Muscle of leg (tissue), 11 donors: ENCODE results near the gene PSAPL1. TPM values are rescaled to one million over a fixed set of nuclear protein-coding genes. Genes with fewer than 3 reads are reported as not detected.

ENCODE experiments used
- DNase-seq: peaks from one replicate; pipeline ENCODE4 v3.0.0; 2013
- H3K27ac ChIP-seq: one replicate; pipeline ENCODE4 v1.5.1; 2013; ENCODE audit warnings: mild to moderate bottlenecking, low read length, control low read depth
- H3K27me3 ChIP-seq: one replicate; pipeline ENCODE4 v1.6.1; 2013; ENCODE audit warnings: low read length; ENCODE audit not compliant: control insufficient read depth, insufficient read depth
- H3K36me3 ChIP-seq: one replicate; pipeline ENCODE4 v1.6.1; 2013; ENCODE audit warnings: low read length; ENCODE audit not compliant: control insufficient read depth, insufficient read depth
- H3K4me1 ChIP-seq: one replicate; pipeline ENCODE4 v1.6.1; 2013; ENCODE audit warnings: low read length; ENCODE audit not compliant: control insufficient read depth, insufficient read depth
- H3K4me3 ChIP-seq: one replicate; pipeline ENCODE4 v1.5.1; 2013; ENCODE audit warnings: low read length, control low read depth
- H3K9me3 ChIP-seq: replicated peaks from 2 replicates; pipeline ENCODE4 v1.6.1; 2013; ENCODE audit warnings: low read depth, low read length; ENCODE audit not compliant: control insufficient read depth
- WGBS: methylation state at CpG from one replicate; pipeline ENCODE4 v1.1.5; 2013; ENCODE audit warnings: missing lambda C conversion rate; ENCODE audit not compliant: insufficient coverage; 5-methylcytosine and 5-hydroxymethylcytosine counted together
- polyA plus RNA-seq, 8 donors: library from polyadenylated mRNA; unstranded; fragments of 120-200 nt; gene quantifications; one replicate each; pipeline versions ENCODE4 v1.2.1 to v1.2.3, GENCODE V29; 2013; ENCODE audit warnings: inconsistent platforms in 1 of 8, low replicate concordance in 1 of 8; ENCODE audit not compliant: insufficient read length in 8 of 8, insufficient read depth in 1 of 8
- total RNA-seq: library from RNA; stranded (reverse); fragments of 120-200 nt; gene quantifications from one replicate; pipeline ENCODE4 v1.2.4, GENCODE V29; 2013

Gene PSAPL1
- total and polyA plus RNA-seq, 9 donors = not detected

GRCh38 chr4:7382634-7383014, 52.1 kb downstream of the PSAPL1 start:
- Histone ChIP-seq H3K27me3 (peaks cover 8% of the 10 kb centered on the region), H3K36me3 (no peaks in the 10 kb centered on the region), H3K27ac (no peak overlapping the region), H3K4me1 (peaks cover 26% of the 10 kb centered on the region), H3K9me3 (no peaks in the 10 kb centered on the region), H3K4me3 (no peak overlapping the region)
- DNase-seq = no peak
- WGBS = 33% methylated on average over 2 of the region's 8 CpGs

DNA sequence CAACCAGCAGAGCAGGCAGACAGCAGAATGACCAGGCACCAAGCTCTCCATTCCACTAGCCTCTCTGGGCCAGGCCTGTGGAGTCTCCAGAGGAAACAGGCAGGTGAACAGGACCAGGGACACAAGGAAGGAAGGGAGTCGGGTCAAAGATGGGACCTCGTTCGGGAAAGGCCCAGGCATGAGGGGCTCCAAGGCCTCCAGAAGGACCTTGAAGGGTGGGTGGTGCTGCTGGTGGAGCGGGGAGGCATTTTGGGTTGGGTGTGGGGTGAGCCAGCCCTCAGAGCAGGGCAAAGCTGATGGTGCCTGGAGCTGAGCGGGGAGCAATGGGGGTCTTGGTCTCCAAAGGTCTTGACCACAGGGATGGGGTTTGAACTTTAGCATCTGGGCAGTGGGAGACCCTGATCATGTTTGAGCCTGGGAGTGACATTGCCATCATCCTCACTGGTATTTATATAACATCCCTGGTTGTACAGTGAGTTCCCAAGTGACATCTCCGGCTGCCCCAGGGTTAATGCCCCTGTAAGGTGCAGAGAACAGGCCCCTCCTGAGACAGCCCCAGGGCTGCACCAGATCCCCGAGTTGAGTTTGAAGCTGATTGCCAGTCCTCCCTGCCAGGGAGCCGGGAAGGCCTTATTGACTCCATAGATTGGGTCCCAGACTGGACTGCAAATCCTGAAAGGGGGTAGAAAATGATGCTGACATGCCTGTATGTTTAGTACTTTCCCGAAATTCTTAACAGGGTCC, 52.7 kb downstream of the PSAPL1 start:
- peaks cover 8% of the 10 kb centered on the region for H3K27me3 ChIP-seq
- DNase-seq = no peak
- no peak overlapping the region for H3K27ac ChIP-seq
- H3K4me1 ChIP-seq = peaks cover 31% of the 10 kb centered on the region
- H3K9me3 ChIP-seq = no peaks in the 10 kb centered on the region
- H3K36me3 ChIP-seq = no peaks in the 10 kb centered on the region
- WGBS = 77% methylated on average over 6 of the region's 9 CpGs
- H3K4me3 ChIP-seq = no peak overlapping the region

GRCh38 chr4:7381221-7381889, 53.4 kb downstream of the PSAPL1 start:
- Histone ChIP-seq H3K9me3 (no peaks in the 10 kb centered on the region), H3K27ac (no peak overlapping the region), H3K4me1 (peaks cover 36% of the 10 kb centered on the region), H3K36me3 (no peaks in the 10 kb centered on the region), H3K27me3 (peaks cover 8% of the 10 kb centered on the region), H3K4me3 (no peak overlapping the region)
- no peak for DNase-seq
- WGBS = 70% methylated on average over 7 of the region's 9 CpGs

Other genes with a start within 250 kb of the PSAPL1 start
- gene SORCS2, start 242.4 kb downstream of the PSAPL1 start, total RNA-seq = 9.1 TPM
- gene SORCS2, start 242.4 kb downstream of the PSAPL1 start, polyA plus RNA-seq = 10 to 100 TPM in 7 of 8 donors, 1 to 10 TPM in 1; 7.4 to 24.9 (median 13.4) TPM